Activated T-helper 17 cell treated with anti-CD3 and anti-CD28 coated beads, Interleukin-2, amount 50 U/mL, for 72 hours (primary cell): ENCODE measurements around the gene TMEM18. TPM values are rescaled to one million over a fixed set of nuclear protein-coding genes. Genes with fewer than 3 reads are reported as not detected.
A peak's percentile ranks its signal among the peaks of the same experiment; 100 is the strongest.

Experiments
- ATAC-seq: fragments of 150-1000 bp; cut with Tn5 transposase; replicated peaks from 2 replicates; pipeline ENCODE4 v1.10.0; 2021; ENCODE audit warnings: mild to moderate bottlenecking, moderate library complexity
- H3K27ac Mint-ChIP-seq: one replicate; pipeline ENCODE4 v1.8.0; 2022; ENCODE audit warnings: mixed read lengths
- H3K27me3 Mint-ChIP-seq: one replicate; pipeline ENCODE4 v1.8.0; 2022; ENCODE audit warnings: mixed read lengths
- H3K36me3 Mint-ChIP-seq: one replicate; pipeline ENCODE4 v1.8.0; 2022; ENCODE audit warnings: low read depth, mild to moderate bottlenecking, mixed read lengths
- H3K4me1 Mint-ChIP-seq: one replicate; pipeline ENCODE4 v1.8.0; 2022; ENCODE audit warnings: mixed read lengths
- H3K4me3 Mint-ChIP-seq: one replicate; pipeline ENCODE4 v1.8.0; 2022; ENCODE audit warnings: mild to moderate bottlenecking, mixed read lengths
- H3K9me3 Mint-ChIP-seq: one replicate; pipeline ENCODE4 v1.8.0; 2022; ENCODE audit warnings: mixed read lengths
- total RNA-seq, 2 donors: library from RNA; stranded (reverse); gene quantifications; one replicate each; pipeline ENCODE4 v1.2.3, GENCODE V29; 2022

The TMEM18 gene
- total RNA-seq, 2 donors from 2014 or later, result 35.4 to 36.6 TPM

DNA sequence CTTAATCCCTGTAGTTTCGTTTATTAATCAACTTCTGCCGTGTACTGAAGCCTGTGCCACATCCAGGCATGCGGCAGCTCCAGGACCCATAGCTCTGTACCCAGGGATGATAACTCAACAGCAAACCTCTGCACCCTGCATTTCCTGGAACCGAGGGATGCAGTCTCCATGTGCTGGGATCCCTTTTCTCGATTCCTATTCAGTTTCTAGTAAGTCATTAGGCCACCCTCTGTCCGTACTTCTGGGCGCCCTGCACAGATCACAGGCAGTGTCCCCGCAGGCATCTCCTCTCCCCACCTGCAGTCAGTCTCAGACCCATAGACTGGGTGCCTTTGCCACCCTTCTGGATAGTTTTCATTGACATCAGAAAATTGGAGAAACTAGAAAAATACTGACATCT lies 18.8 kb downstream of the TMEM18 start:
- H3K27me3 Mint-ChIP-seq, result no peaks in the 10 kb centered on the region
- ATAC-seq, result no peak
- peaks cover 9% of the 10 kb centered on the region for H3K36me3 Mint-ChIP-seq
- no peak overlapping the region for H3K27ac Mint-ChIP-seq
- peaks cover 34% of the 10 kb centered on the region for H3K4me1 Mint-ChIP-seq
- no peaks in the 10 kb centered on the region for H3K9me3 Mint-ChIP-seq
- no peak overlapping the region for H3K4me3 Mint-ChIP-seq

DNA sequence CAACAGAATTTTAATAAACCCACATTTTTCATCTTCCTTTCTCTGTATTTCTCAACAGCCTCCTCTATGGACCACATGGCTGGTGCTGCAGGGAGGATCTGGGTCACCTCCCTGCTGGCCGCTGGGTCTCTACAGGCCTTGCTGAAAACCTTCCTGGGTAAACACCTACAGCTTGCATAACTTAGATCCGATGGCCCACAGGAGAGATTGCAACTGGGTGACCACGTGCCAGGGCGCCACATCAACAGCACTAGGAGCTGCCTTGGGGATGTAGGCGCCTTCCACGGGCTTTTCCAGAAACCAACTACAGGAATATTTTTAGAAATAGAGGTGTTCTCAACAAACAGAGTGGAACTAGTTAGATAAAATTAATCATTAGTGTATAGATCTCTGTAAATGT lies 19.4 kb downstream of the TMEM18 start:
- Mint-ChIP-seq H3K9me3 (no peaks in the 10 kb centered on the region), H3K4me1 (peaks cover 38% of the 10 kb centered on the region), H3K36me3 (peaks cover 2% of the 10 kb centered on the region), H3K27me3 (no peaks in the 10 kb centered on the region), H3K4me3 (no peak overlapping the region), H3K27ac (peak overlapping the region; percentile 68)
- no peak for ATAC-seq

- Mint-ChIP-seq H3K4me3 (peak overlapping the region; percentile 52), H3K9me3 (no peaks in the 10 kb centered on the region), H3K36me3 (no peaks in the 10 kb centered on the region), H3K27ac (peak overlapping the region; percentile 68), H3K4me1 (peaks cover 32% of the 10 kb centered on the region), H3K27me3 (no peaks in the 10 kb centered on the region)
- ATAC-seq, result no peak
Measured at GRCh38 chr2:656676-657075, 20.5 kb downstream of the TMEM18 start.

GRCh38 chr2:655626-656025 lies 21.6 kb downstream of the TMEM18 start:
- ATAC-seq, result peak; percentile 85
- peak overlapping the region; percentile 52 for H3K4me3 Mint-ChIP-seq
- H3K36me3 Mint-ChIP-seq, result no peaks in the 10 kb centered on the region
- H3K27me3 Mint-ChIP-seq, result no peaks in the 10 kb centered on the region
- H3K9me3 Mint-ChIP-seq, result no peaks in the 10 kb centered on the region
- H3K27ac Mint-ChIP-seq, result peak overlapping the region; percentile 15
- peaks cover 32% of the 10 kb centered on the region for H3K4me1 Mint-ChIP-seq

DNA sequence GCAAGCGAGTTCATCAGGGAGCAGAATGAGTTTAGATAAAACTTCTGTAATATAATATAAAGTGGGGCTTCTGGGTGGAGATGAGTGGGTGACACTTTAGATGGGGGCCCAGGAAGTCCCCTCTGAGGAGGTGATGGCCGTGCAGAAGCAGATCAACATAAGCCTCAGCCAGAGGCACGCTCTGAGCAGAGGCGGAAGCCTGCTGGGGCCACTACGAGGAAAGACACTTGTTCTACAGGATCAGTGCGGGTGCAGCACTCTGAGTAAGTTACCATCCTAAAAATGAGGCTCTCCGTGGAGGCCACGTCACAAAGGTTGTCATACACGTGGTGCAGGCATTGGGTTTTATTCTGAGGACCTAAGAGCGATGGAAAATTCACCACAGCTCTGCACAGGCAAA lies 22.3 kb downstream of the TMEM18 start:
- Mint-ChIP-seq H3K4me1 (peaks cover 32% of the 10 kb centered on the region), H3K36me3 (no peaks in the 10 kb centered on the region), H3K27me3 (no peaks in the 10 kb centered on the region), H3K27ac (peak overlapping the region; percentile 15), H3K9me3 (no peaks in the 10 kb centered on the region), H3K4me3 (no peak overlapping the region)
- ATAC-seq, result no peak

- ATAC-seq, result no peak
- H3K4me1 Mint-ChIP-seq, result peaks cover 26% of the 10 kb centered on the region
- peak overlapping the region; percentile 25 for H3K27ac Mint-ChIP-seq
- no peak overlapping the region for H3K4me3 Mint-ChIP-seq
- no peaks in the 10 kb centered on the region for H3K9me3 Mint-ChIP-seq
- H3K36me3 Mint-ChIP-seq, result no peaks in the 10 kb centered on the region
- H3K27me3 Mint-ChIP-seq, result no peaks in the 10 kb centered on the region
Measured at GRCh38 chr2:653645-654425, 23.4 kb downstream of the TMEM18 start.

DNA sequence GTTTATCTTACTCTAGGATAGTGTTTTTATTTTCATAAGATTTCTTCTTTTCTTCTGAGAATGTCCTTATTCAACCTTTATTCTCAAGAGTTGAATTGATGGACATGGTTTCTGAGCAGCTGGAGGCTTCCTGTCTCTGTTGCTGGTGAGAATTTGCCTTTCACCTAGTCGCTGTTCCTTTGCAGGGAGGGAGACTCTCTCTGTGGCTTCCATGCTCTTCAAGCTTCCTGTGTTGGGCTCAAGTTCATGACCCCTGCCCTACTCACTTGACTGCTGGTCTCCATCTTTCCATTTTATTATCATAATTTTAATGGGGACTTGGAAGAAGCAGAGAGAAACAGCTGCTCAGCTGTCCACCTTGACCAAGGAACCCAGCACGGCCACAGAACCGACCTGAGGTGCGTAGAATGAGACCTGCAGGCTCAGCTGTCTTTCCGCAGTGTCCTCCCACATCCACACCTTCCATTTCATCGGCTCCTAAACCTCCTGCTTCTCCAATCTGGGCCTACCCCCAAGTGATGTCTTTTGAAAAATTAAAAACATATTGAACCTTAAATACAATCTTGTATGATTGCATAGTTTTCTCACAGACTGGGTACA lies 24.2 kb downstream of the TMEM18 start:
- Mint-ChIP-seq H3K4me3 (no peak overlapping the region), H3K4me1 (peaks cover 26% of the 10 kb centered on the region), H3K36me3 (no peaks in the 10 kb centered on the region), H3K27me3 (no peaks in the 10 kb centered on the region), H3K27ac (no peak overlapping the region), H3K9me3 (no peaks in the 10 kb centered on the region)
- ATAC-seq, result no peak

GRCh38 chr2:651951-652373 lies 25.2 kb downstream of the TMEM18 start:
- Mint-ChIP-seq H3K36me3 (no peaks in the 10 kb centered on the region), H3K4me1 (peaks cover 26% of the 10 kb centered on the region), H3K27ac (no peak overlapping the region), H3K27me3 (no peaks in the 10 kb centered on the region), H3K4me3 (no peak overlapping the region), H3K9me3 (no peaks in the 10 kb centered on the region)
- ATAC-seq, result no peak

GRCh38 chr2:650343-651310 lies 26.6 kb downstream of the TMEM18 start:
- Mint-ChIP-seq H3K4me3 (no peak overlapping the region), H3K4me1 (peaks cover 19% of the 10 kb centered on the region), H3K27ac (no peak overlapping the region), H3K36me3 (no peaks in the 10 kb centered on the region), H3K9me3 (no peaks in the 10 kb centered on the region), H3K27me3 (peaks cover 3% of the 10 kb centered on the region)
- no peak for ATAC-seq

GRCh38 chr2:649426-650342 lies 27.5 kb downstream of the TMEM18 start:
- Mint-ChIP-seq H3K36me3 (no peaks in the 10 kb centered on the region), H3K4me3 (no peak overlapping the region), H3K27ac (no peak overlapping the region), H3K4me1 (peaks cover 13% of the 10 kb centered on the region), H3K9me3 (no peaks in the 10 kb centered on the region), H3K27me3 (peaks cover 3% of the 10 kb centered on the region)
- no peak for ATAC-seq

- Mint-ChIP-seq H3K27me3 (peaks cover 10% of the 10 kb centered on the region), H3K27ac (no peak overlapping the region), H3K4me1 (peaks cover 8% of the 10 kb centered on the region), H3K4me3 (no peak overlapping the region), H3K36me3 (no peaks in the 10 kb centered on the region), H3K9me3 (no peaks in the 10 kb centered on the region)
- no peak for ATAC-seq
Measured at GRCh38 chr2:648476-649424, 28.5 kb downstream of the TMEM18 start.

DNA sequence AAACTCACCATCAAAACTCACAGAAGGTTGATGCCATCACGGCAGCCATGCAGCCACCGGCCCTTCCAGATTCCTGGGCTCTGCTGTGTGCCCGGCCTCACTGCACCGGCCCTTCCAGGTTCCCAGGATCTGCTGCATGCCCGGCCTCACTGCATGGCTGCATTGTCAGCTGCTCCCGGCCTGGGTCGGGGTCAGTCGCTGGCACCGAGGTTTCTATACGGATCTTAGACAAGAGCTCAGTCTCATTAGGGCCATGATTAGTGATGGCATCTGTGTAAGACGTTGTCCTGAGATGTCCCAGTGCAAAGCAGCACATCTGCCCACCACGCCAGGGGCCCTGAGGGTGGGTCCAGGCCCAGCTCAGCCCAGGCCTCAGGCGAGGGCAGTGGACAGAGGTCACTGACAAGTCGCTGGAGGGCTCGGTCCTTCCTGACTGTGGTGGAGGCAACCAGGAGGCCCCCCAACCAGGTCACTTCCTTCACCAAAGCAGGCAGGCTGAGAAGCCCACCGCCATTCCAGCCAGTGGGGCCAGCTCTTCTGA lies 29.4 kb downstream of the TMEM18 start:
- Mint-ChIP-seq H3K4me3 (no peak overlapping the region), H3K36me3 (no peaks in the 10 kb centered on the region), H3K9me3 (no peaks in the 10 kb centered on the region), H3K27ac (no peak overlapping the region), H3K4me1 (peaks cover 2% of the 10 kb centered on the region), H3K27me3 (peaks cover 10% of the 10 kb centered on the region)
- no peak for ATAC-seq
